GM19395 (cell line): ENCODE results near the gene ALPG.
A peak's percentile ranks its signal among the peaks of the same experiment; 100 is the strongest.
"Not testable (repeated sequence)": the region's sequence is repeated elsewhere in the genome, so short reads cannot be mapped to it uniquely, and the experiment has no call there.

Experiments
- ATAC-seq: cut with Tn5 transposase; IDR thresholded peaks from one replicate; pipeline ENCODE4 v1.9.1; 2021; ENCODE audit warnings: mild to moderate bottlenecking, moderate library complexity; ENCODE audit not compliant: unreplicated experiment

ALPG gene

GRCh38 chr2:232406556-232407310 is at the start of gene ALPG:
Gene ALPG (plus strand): TSS chr2:232406844. CDS start chr2:232406895, 51 bp downstream.
- ATAC-seq = no peak

- no peak for ATAC-seq
Observed at GRCh38 chr2:232361646-232362045, 45.0 kb upstream of the ALPG start.

GRCh38 chr2:232362174-232362900 is 44.3 kb upstream of the ALPG start:
- ATAC-seq = no peak

GRCh38 chr2:232363064-232363783 is 43.4 kb upstream of the ALPG start:
- not testable (repeated sequence) for ATAC-seq

- peak; percentile 44 for ATAC-seq
Observed at GRCh38 chr2:232363784-232364615, 42.6 kb upstream of the ALPG start.

GRCh38 chr2:232364806-232365594 is 41.6 kb upstream of the ALPG start:
- not testable (repeated sequence) for ATAC-seq

GRCh38 chr2:232365621-232366321 is 40.9 kb upstream of the ALPG start:
- no peak for ATAC-seq

GRCh38 chr2:232366461-232366860 is 40.2 kb upstream of the ALPG start:
- not testable (repeated sequence) for ATAC-seq

- ATAC-seq = no peak
Observed at GRCh38 chr2:232367016-232367415, 39.6 kb upstream of the ALPG start.

- no peak for ATAC-seq
Observed at GRCh38 chr2:232367591-232368233, 38.9 kb upstream of the ALPG start.

GRCh38 chr2:232368311-232368731 is 38.3 kb upstream of the ALPG start:
- no peak for ATAC-seq

GRCh38 chr2:232369126-232369951 is 37.3 kb upstream of the ALPG start:
- ATAC-seq = no peak

- not testable (repeated sequence) for ATAC-seq
Observed at GRCh38 chr2:232370007-232370406, 36.6 kb upstream of the ALPG start.

- ATAC-seq = no peak
Observed at GRCh38 chr2:232372231-232373208, 34.1 kb upstream of the ALPG start.

- ATAC-seq = no peak
Observed at GRCh38 chr2:232374356-232374755, 32.3 kb upstream of the ALPG start.

GRCh38 chr2:232375164-232375563 is 31.5 kb upstream of the ALPG start:
- ATAC-seq = no peak

- ATAC-seq = no peak
Observed at GRCh38 chr2:232376260-232376659, 30.4 kb upstream of the ALPG start.
